NCI-H187 (cell line): ENCODE results near the gene POP4.

Experiments used
- DNase-seq, 2 experiments: peaks; one replicate each; lab custom pipeline; 2025; lab: John Stamatoyannopoulos, UW

The POP4 gene

GRCh38 chr19:29576761-29577648 lies 29.1 kb upstream of the POP4 start:
- DNase-seq, result no peak

DNA sequence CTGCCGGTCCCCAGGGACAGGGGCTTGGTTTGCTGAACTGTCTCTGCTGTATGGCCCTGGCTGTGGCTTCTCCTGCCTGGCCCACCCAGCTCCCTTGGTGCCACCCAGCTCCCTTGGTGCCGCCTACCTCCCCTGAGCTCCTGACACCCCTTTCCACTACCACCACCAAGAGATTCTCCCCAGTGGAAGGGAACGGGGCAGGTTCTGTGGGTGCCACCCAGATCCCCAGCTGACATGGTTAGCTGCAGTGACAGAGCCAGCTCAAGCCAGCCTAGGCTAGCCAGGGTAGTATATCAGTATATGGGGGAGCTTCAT lies 28.5 kb upstream of the POP4 start:
- DNase-seq, result no peak

- no peak for DNase-seq
Measured at GRCh38 chr19:29578349-29578748, 27.7 kb upstream of the POP4 start.

DNA sequence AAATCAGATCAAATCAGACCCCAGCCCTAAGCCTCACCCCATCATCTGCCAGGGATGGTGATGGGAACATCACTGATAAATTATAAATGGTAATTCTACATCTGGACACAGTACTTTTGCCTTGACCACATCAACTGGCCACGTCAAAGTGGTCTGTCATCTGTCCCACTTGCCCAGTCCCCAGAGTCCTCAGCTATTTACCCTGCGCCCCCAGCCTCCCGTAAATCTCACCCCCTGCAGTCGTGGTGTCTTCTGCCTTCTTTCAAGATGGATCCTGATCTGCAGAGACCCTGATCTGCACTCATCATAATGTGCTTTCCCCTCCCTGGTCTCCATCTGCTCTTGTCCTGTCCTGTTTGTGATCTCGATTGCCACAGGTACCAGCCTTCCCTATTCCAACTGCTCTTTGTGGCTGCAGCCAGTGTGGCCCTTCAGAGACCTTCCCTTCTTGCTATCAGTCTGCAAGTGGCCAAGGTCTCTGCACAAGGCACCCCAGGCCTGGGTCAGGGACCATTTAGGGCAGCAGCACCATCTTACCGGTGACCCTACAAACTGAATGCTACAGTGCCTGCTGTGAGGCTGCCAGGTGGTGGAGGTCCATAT lies 26.7 kb upstream of the POP4 start:
- DNase-seq, result no peak

- no peak for DNase-seq
Measured at GRCh38 chr19:29581398-29581797, 24.7 kb upstream of the POP4 start.

- no peak for DNase-seq
Measured at GRCh38 chr19:29583196-29583999, 22.7 kb upstream of the POP4 start.

- DNase-seq, result no peak
Measured at GRCh38 chr19:29586401-29586800, 19.7 kb upstream of the POP4 start.

DNA sequence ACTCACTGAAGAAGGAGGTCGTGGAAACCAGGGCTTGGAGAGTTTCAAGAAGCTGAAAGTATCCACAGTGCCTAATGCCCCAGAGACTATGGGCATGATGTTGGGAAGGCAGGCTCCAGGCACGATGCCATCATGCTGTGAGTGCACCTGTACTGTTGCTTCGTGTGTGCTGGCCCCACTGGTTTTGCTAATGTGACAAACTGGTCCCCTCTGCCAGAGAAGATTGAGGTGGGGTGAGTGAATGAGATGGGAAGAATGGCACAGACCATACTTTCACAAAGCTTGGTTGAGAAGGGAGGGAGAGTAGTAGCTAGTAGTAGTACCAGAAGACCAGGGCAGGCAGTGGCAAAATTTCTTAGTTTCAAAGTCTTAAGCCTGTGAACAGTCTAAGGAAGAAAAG lies 19.0 kb upstream of the POP4 start:
- DNase-seq, result no peak

DNA sequence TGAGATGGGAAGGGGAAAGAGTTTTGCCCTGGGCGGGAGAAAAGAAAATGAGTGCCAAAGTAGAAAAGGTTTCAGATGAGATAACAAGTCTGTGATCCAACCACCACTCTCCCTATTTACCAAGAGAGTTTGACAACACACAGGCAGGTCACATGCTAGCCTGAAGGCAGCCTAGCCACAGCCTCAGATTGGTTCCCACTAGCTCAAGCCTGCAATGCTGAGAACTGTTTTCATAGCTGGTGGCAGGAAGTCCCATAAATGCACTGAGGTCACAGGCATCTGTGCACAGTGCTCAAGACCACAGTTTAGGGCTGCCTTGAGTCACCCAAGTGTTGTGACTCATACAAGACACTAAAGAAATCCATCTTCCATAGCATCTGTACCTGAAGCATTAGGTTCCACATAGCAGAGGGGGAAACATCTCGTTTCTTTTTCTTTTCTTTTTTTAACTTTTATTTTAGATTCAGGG lies 18.5 kb upstream of the POP4 start:
- no peak for DNase-seq

- DNase-seq, result no peak
Measured at GRCh38 chr19:29588095-29588494, 18.0 kb upstream of the POP4 start.

- DNase-seq, result no peak
Measured at GRCh38 chr19:29590278-29590677, 15.8 kb upstream of the POP4 start.

DNA sequence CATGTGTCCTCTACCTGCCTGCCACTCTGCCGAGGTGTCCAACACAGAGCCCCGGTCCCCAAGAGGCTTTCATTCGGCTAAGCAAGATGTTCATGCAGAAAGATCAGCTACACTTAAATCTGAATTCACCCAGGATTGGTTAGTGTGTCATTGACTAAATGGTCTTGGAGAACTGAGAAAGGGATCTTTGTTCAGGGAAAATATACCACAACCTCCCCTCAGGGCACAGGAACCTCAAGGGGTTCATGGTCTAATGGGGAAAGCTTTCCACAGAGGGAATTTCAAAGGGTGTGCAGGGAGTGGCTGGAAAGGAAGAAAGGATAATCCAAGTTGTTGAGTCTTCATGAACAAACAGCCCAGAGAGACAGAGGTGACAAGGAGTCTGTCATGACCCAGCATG lies 14.4 kb upstream of the POP4 start:
- DNase-seq, result no peak

GRCh38 chr19:29593869-29594268 lies 12.2 kb upstream of the POP4 start:
- peak in 1 of 2 experiments; percentile 60 for DNase-seq

- peak; percentile 79 to 91 for DNase-seq
Measured at GRCh38 chr19:29596080-29596727, 9.9 kb upstream of the POP4 start.

GRCh38 chr19:29596885-29597525 lies 9.1 kb upstream of the POP4 start:
- peak; percentile 56 to 97 for DNase-seq

DNA sequence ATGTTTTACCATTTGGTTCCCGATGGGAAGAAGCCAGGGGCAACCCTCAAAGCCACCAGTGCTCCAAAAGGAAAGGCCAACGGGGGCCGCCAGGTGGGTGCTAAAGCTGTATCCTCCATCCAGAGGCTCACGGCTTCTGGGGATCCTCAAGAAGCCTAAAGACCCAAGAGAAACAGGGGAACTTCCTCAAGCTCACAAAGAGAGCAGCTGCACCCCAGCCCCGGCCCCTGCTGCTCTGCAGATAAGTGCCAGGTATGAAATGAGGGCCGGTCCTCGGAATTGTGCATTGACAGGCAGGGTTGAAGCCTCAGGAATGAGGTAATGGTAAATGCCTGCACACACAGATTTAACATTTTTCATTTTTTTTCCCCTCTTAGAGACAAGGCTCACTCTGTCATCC lies 8.0 kb upstream of the POP4 start:
- DNase-seq, result no peak

DNA sequence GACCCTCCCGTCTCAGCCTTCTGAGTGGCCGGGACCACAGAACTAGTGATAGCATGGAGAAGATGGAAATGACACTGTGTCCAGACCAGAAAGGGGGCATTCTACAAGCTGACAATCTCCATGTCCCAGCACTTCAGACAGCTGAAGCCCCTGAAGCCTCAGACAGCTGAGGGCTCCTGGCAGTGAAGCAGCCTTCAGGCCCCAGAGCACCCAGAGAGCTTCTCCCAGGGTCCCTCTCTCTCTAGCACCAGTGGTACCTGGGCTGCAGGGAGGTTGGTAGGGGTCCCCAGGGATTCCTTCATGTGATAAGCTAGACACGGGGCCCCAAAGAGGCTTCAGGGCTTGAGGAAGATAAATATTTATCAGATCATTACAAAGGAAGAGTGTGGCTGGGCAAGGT lies 7.6 kb upstream of the POP4 start:
- no peak for DNase-seq

GRCh38 chr19:29603308-29603707 lies 2.8 kb upstream of the POP4 start:
- no peak for DNase-seq

GRCh38 chr19:29606420-29606747 lies 301 bp downstream of the POP4 start:
- DNase-seq, result no peak

DNA sequence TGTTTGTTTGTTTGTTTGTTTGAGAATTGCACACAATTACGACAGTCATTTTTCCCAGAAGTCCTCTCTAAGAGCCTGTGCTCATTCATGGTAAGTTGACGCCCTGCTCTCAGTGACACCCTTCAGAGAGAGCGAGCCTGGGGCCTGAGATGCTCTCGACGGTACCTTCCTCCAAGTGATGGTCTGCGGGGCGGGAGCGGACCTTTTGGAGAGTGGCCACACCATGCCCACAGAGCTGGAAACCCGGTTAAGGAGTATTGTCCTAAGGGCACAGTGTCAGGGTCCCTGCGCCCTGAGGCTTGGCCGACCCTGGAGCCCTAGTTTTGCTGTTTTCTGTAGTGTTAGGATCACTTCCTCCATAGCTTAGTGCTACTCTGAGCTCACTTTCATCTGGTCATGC lies 3.6 kb downstream of the POP4 start:
- DNase-seq, result no peak

- no peak for DNase-seq
Measured at GRCh38 chr19:29610213-29610573, 4.1 kb downstream of the POP4 start.
